Peyer's patch (tissue), 4 donors: ENCODE data around the gene CRTAC1. TPM values are rescaled to one million over a fixed set of nuclear protein-coding genes. Genes with fewer than 3 reads are reported as not detected.

Experiments used
- DNase-seq, 3 donors: peaks; one replicate each; pipeline ENCODE4 v3.0.0-alpha.2; 2017 to 2019
- H3K27ac ChIP-seq, 4 donors: fragments of 200-600 bp; sonication (generic); one replicate each; pipeline ENCODE4 v1.5.1; 2016 to 2019
- H3K27me3 ChIP-seq, 2 donors: fragments of 200-600 bp; sonication (generic); one replicate each; pipeline ENCODE4 v1.5.1; 2019
- H3K36me3 ChIP-seq, 3 donors: fragments of 200-600 bp; sonication (generic); one replicate each; pipeline ENCODE4 v1.5.1; 2016 to 2019
- H3K4me1 ChIP-seq, 4 donors: fragments of 200-600 bp; sonication (generic); one replicate each; pipeline ENCODE4 v1.5.1; 2016 to 2019
- H3K4me3 ChIP-seq, 4 donors: fragments of 200-600 bp; sonication (generic); 1 replicate in 3 of 4; 2 replicates in 1 of 4; pipeline ENCODE4 v1.5.1; 2016 to 2019; ENCODE audit warnings: mild to moderate bottlenecking in 1 of 4
- H3K9me3 ChIP-seq, 4 donors: fragments of 200-600 bp; sonication (generic); one replicate each; pipeline ENCODE4 v1.5.1; 2016 to 2019; ENCODE audit warnings: mild to moderate bottlenecking in 1 of 4
- POLR2A ChIP-seq, 2 donors: fragments of 450-650 bp; IDR thresholded peaks; one replicate each; pipeline ENCODE4 v1.5.1; 2017; ENCODE audit warnings: antibody characterized with exemption in 2 of 2, mild to moderate bottlenecking in 2 of 2, moderate library complexity in 2 of 2
- total RNA-seq, 4 donors: library from RNA; depleted of rRNA; stranded (reverse); fragments of >200 nt; gene quantifications; one replicate each; pipeline ENCODE4 v1.1.0, GENCODE V29; 2016
- TF ChIP-seq, protein P1 (sequence below), 6 experiments: fragments of 450-650 bp in 4 of 6; fragments of 200-600 bp in 2 of 6; sonication (generic) in 1 of 6; IDR thresholded peaks; one replicate each; pipeline ENCODE4 v1.5.1; 2017 to 2019; ENCODE audit warnings: antibody characterized with exemption in 6 of 6, mild to moderate bottlenecking in 3 of 6, moderate library complexity in 1 of 6

CRTAC1 gene
- total RNA-seq, 4 donors from 2014 or later, result 0.53 TPM; not detected in 3

- no peaks in the 10 kb centered on the region for H3K9me3 ChIP-seq
- TF ChIP-seq, protein P1, sequence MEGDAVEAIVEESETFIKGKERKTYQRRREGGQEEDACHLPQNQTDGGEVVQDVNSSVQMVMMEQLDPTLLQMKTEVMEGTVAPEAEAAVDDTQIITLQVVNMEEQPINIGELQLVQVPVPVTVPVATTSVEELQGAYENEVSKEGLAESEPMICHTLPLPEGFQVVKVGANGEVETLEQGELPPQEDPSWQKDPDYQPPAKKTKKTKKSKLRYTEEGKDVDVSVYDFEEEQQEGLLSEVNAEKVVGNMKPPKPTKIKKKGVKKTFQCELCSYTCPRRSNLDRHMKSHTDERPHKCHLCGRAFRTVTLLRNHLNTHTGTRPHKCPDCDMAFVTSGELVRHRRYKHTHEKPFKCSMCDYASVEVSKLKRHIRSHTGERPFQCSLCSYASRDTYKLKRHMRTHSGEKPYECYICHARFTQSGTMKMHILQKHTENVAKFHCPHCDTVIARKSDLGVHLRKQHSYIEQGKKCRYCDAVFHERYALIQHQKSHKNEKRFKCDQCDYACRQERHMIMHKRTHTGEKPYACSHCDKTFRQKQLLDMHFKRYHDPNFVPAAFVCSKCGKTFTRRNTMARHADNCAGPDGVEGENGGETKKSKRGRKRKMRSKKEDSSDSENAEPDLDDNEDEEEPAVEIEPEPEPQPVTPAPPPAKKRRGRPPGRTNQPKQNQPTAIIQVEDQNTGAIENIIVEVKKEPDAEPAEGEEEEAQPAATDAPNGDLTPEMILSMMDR (IDR thresholded peaks at IDR 0.05), result no peak
- TF ChIP-seq POLR2A (IDR thresholded peaks at IDR 0.05), result no peak
- no peaks in the 10 kb centered on the region for H3K27me3 ChIP-seq
- no peaks in the 10 kb centered on the region for H3K4me1 ChIP-seq
- DNase-seq, result peak in 1 of 3 donors; percentile 26
- H3K4me3 ChIP-seq, result no peak overlapping the region
- H3K27ac ChIP-seq, result no peak overlapping the region
- H3K36me3 ChIP-seq, result no peaks in the 10 kb centered on the region
Measured at GRCh38 chr10:97826892-97827291, 203.5 kb downstream of the CRTAC1 start.

DNA sequence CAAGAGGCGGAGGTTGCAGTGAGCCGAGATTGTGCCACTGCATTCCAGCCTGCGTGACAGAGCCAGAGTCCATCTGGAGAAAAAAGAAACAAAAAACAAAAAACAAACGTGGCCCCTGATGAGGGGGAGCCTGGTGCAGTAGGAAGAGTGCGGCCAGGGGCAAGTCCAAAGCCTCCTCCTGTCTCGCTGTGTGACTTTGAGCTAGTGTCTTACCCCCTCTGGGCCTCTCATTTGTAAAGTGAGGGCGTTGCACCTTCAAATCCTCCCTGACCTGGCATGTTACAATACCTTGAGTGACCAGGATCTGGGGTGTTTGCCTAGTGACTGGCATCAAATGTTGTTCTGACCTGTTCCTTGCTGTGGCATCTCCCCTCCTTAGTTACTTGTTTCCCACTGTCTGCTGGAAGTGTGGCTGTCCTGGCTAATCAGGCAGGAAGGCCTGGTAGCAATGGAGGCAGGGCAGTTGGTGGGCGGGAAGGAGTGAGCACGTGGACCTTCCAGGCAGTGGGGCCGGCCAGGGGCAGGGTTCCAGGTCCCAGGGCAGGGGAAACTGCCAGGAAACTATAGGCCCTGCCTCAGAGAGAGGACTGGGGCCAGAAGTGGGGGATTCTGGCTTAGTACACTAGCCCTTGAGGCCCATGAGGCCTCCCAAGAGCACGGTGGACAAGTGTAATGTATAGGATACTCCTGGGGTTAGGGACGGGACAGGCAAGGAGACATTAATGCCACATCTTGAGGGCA, 205.2 kb downstream of the CRTAC1 start:
- no peak overlapping the region for H3K4me3 ChIP-seq
- TF ChIP-seq, protein P1 (IDR thresholded peaks at IDR 0.05), result no peak
- TF ChIP-seq POLR2A (IDR thresholded peaks at IDR 0.05), result no peak
- H3K27me3 ChIP-seq, result no peaks in the 10 kb centered on the region
- H3K36me3 ChIP-seq, result no peaks in the 10 kb centered on the region
- H3K4me1 ChIP-seq, result no peaks in the 10 kb centered on the region
- H3K9me3 ChIP-seq, result no peaks in the 10 kb centered on the region
- no peak overlapping the region for H3K27ac ChIP-seq
- no peak for DNase-seq

- no peaks in the 10 kb centered on the region for H3K36me3 ChIP-seq
- H3K27me3 ChIP-seq, result no peaks in the 10 kb centered on the region
- no peaks in the 10 kb centered on the region for H3K4me1 ChIP-seq
- H3K4me3 ChIP-seq, result no peak overlapping the region
- peak in 1 of 3 donors; percentile 72 for DNase-seq
- TF ChIP-seq POLR2A (IDR thresholded peaks at IDR 0.05), result no peak
- TF ChIP-seq, protein P1 (IDR thresholded peaks at IDR 0.05), result no peak
- no peaks in the 10 kb centered on the region for H3K9me3 ChIP-seq
- no peak overlapping the region for H3K27ac ChIP-seq
Measured at GRCh38 chr10:97823734-97824133, 206.7 kb downstream of the CRTAC1 start.

DNA sequence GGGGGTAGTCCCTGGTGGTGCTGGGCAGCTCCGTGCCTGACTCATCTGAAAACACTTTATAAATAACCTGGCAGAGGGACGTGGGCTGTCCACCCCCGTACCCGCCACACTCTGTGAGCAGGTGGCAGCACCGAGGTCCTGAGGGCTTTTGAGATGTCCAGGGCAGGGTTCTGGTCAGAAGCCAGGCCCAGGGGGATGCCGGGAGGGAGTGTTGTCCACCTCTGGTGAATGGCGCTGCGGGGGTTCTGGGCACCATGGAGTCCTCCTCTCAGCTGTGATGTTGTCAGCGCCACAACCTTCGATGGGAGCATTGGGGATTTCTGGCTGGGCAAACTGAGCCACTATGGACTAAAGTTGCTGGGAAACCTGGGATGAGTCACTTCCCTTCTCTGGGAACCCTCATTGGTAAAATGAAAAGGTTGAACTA, 208.1 kb downstream of the CRTAC1 start:
- Histone ChIP-seq H3K27ac (no peak overlapping the region), H3K36me3 (no peaks in the 10 kb centered on the region), H3K9me3 (no peaks in the 10 kb centered on the region), H3K4me1 (no peaks in the 10 kb centered on the region), H3K27me3 (no peaks in the 10 kb centered on the region), H3K4me3 (no peak overlapping the region)
- no peak for DNase-seq
- TF ChIP-seq POLR2A (IDR thresholded peaks at IDR 0.05), result no peak
- TF ChIP-seq, protein P1 (IDR thresholded peaks at IDR 0.05), result no peak

- H3K27ac ChIP-seq, result no peak overlapping the region
- no peaks in the 10 kb centered on the region for H3K9me3 ChIP-seq
- H3K36me3 ChIP-seq, result no peaks in the 10 kb centered on the region
- TF ChIP-seq POLR2A (IDR thresholded peaks at IDR 0.05), result no peak
- TF ChIP-seq, protein P1 (IDR thresholded peaks at IDR 0.05), result no peak
- no peak overlapping the region for H3K4me3 ChIP-seq
- no peaks in the 10 kb centered on the region for H3K4me1 ChIP-seq
- H3K27me3 ChIP-seq, result no peaks in the 10 kb centered on the region
- DNase-seq, result no peak
Measured at GRCh38 chr10:97821308-97822038, 208.9 kb downstream of the CRTAC1 start.
